GM18508 (cell line): ENCODE measurements around the gene INTS13.
"Not testable (repeated sequence)": the region's sequence is repeated elsewhere in the genome, so short reads cannot be mapped to it uniquely, and the experiment has no call there.

ENCODE experiments used
- ATAC-seq: cut with Tn5 transposase; IDR thresholded peaks from one replicate; pipeline ENCODE4 v1.9.1; 2021; ENCODE audit warnings: moderate number of reproducible peaks; ENCODE audit not compliant: insufficient read depth, unreplicated experiment

INTS13 gene

DNA sequence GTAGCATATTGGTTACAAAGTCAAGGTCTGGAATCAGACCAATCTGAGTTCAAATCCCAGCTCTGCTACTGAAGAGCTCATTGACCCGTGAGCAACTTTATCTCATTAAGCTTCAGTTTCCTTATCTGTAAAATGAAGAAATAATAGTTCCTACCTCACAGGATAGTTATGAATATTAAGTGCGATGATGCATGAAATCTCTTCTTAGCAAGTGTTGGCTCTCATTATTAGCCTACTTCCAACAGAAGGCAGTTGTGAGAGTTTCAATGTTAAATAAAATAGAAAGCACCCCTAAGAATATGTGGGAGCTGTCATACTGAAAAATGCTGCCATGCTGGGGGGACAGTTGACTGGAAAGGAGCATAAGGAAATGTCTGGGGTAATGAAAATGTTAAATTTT is 65.8 kb downstream of the INTS13 start:
- ATAC-seq = no peak

DNA sequence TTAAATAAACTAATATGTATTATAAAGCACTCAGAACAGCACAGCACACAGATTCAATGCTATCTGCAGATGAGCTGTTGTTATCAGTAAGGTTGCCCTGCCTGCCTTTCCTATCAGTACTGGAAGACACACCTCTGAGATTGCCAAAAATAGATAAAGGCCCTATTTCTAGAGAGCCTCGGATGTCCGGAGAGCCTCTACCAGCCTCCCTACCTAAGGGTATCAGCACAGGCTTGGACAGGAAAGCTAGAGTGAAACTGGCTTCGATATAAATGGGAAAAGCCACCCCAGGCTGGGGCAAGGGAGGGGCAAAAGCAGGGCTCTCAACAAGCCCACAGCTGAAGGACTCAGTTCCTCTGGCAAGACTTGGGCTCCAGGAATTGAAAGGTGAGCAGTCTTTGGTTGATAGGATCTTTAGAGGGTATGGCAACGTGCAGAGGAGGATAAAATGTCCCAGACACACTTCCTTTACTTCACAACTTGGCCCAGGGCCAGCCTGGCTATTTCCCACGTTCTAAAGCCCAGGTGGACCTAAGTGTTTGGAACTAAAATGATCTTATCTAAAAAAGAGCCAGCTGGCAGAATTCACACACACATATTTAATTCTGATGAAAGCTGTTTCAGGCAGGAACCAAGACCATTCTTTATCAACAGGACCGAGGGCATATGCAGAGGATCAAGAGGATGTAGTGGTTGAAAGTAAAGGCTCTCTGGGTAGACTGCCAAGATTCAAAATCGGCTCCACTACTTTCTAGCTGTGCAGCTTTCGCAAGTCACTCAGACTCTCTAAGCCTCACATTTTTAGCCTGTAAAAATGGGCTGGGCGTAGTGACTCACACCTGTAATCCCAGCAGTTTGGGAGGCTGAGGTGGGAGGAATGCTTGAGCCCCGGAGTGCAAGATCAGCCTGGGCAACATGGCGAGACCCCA is 67.0 kb downstream of the INTS13 start:
- no peak for ATAC-seq

DNA sequence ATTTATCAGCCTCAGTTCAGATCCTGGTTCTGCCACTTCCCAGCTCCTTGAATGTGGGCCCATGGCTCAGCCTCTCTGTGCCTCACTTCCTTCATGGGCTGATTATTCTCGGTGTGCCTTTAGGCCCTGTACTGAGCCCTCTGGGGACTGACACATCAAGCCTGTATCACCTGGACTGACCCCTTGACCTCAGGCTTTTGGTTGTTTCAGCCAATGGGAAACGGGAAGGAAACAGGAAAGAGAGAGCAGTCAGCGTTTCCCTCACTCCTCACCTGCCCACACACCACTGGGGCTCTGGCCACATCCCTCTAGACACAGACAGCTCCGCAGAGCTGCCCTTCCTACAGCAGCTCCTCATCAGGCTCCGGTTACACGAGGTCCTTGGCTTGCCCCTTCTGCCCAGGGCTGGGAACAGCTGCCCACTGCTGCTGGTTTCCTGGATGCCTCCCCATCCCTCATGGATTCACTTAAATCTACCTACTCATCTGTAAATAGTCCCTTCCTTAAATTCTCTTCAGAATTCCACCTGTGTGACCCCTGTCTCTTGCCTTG is 67.8 kb downstream of the INTS13 start:
- no peak for ATAC-seq

DNA sequence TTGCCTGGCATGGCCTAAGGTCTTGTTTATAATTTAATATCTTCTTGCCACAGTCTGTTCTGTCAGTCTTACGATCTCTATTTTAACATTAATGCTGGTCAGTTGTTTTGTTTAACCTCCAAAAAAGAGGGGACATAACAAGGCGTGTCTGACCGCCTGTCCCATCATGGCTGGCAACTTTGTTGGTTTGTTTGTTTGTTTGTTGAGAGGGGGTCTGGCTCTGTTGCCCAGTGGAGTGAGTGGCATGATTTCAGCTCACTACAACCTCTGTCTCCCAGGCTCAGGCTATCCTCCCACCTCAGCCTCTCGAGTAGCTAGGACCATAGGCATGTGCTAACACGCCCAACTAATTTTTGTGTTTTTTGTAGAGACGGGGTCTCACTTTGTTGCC is 68.7 kb downstream of the INTS13 start:
- no peak for ATAC-seq

DNA sequence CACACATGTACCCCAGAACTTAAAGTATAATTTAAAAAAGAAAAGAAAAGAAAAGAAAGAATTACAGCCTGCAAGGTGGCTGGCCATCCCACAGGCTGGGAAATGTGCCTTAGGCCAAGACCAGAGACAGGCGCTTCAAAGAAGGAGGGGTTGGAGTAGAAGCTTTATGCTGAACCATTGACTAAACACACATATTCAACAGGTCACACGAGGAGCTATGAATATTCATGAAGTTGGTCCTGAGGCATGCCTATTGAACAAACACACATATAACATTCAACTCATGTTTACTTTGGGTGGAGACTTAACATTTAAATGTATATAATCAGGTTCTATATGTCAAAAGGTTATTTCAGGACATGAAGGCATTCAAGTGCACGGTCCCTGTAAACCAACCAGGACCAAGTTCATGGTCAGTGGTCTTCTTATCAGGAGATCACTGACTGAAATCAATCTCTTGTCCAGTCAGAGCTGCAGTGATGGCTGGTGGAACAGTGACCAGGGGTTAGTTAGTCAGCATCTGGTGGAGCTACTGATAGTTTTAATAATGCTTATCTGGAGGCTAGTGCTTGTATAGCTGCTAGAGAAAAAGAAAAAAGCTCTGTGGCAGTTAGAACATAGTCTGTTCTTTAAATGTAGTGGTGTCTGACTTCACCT is 69.2 kb downstream of the INTS13 start:
- ATAC-seq = no peak

DNA sequence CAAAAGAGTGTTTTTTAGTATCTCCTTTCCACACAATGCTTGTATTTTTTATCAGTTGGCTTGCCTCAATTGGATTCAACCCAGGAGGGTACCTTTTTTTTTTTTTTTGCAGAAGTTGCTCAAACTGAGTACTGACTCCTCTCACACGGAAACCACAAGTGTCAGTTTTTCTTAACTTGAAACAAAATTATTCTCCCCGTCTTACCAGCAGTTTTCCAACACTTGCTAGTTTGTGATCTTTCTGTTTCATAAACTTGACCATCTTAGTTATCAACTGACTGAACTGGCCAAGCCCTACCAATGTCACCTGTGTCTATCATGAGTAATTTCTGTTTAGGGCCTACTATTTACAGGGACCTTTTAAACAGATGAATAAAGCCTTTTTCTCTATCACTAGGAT is 70.7 kb downstream of the INTS13 start:
- peak; percentile 49 for ATAC-seq

DNA sequence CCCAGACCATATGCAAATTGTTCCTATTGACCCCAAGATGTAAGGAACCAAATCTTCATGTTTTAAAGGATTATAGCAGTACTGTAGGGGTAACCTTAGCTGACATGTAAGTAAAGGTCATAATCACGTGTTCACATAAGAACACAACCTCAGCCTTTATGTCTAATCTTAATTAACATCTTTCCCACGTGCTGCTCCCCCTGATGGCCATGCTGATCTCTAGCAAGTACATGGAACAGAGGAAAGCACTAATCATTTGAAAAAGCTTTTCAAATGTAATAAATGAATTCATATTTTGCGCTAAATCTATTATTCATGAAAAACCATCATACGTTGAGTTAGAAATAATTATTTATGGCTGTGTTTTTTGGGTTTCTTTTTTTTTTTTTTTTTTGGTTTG is 74.3 kb downstream of the INTS13 start:
- no peak for ATAC-seq

DNA sequence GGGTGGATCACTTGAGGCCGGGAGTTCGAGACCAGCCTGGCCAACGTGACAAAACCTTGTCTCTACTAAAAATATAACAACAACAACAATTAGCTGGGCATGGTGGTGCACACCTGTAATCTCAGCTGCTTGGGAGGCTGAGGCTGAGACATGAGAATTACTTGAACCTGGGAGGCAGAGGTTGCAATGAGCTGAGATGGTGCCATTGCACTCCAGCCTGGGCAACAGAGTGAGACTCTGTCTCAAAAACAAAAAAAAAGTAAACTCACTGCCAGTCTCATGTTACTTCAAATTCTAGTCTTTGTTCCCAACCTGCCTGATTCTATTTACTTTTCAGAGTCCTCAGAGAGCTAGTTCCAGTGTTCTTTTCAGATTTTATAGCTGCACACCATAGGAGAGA is 75.0 kb downstream of the INTS13 start:
- ATAC-seq = not testable (repeated sequence)

DNA sequence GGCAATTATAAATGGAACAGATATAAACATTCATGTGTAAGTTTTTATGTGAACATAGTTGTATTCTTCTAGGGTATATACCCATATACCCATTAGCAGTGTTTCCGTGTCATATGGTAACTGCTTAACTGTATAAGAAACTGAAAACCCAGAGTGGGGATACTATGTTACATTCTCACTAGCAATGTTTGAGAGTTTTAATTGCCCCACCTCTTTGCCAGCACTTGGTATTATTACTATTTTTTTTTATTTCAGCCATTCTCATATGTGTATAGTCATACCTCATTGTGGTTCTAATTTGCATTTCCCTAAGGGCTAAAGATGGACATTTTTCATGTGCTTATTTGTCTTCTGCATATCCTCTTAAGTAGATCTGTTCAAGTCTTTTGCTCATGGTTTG is 76.1 kb downstream of the INTS13 start:
- no peak for ATAC-seq

DNA sequence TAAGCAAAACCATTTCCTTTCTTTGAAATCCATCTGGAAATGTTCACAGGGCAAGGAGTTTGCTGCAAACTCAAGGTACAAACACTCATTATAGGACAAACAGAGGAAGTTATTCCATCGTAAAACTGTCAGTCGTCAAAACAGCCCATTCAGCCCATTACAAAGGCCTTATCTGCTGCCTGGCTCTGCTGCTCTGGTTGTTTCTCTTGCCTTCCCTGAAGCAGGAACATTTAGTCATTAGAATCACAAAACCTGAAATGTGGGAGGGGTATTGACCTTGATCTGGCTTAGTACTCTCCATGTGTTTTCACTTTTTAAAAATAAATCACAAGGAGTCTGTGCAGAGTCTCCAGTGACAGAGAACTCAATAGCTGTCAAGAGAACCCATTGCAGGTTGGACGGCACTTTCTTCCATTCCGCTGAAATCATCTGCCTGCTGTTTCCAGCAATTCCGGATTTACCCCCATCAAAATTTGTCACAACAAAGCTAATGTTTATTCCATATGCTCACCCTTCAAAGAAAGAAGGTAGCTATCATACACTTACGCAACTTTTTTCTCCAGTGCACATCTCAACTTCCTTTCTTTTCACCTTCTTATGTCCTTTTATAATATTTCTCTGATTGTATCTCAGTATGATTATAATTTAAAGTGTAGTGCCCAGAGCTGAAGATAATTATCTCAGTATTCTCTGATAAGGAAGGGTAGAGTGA is 80.2 kb downstream of the INTS13 start:
- no peak for ATAC-seq

DNA sequence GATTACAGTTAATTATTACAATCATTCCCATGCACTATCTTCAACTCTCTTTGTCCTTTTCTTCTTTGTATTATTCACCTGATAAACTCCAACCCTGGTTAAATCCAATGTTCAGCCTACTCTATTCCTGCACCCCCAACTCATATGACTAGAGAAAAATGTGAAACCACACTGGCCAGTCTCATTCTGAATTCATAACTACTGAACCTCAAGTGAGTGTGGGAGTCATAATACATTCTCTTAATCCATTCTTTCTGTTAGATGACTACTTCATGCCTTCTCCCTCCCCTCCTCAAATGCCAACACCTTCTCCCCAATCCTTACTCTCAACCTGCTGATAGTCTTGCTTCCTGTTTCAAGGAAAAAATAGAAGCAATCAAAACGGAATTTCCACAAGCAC is 82.4 kb downstream of the INTS13 start:
- no peak for ATAC-seq
